ENCODE data around the gene TUBB6. TPM values are rescaled to one million over a fixed set of nuclear protein-coding genes. Genes with fewer than 3 reads are reported as not detected.
A peak's percentile ranks its signal among the peaks of the same experiment; 100 is the strongest.

TUBB6 gene
- total RNA-seq, 1 donor, result 312 TPM

DNA sequence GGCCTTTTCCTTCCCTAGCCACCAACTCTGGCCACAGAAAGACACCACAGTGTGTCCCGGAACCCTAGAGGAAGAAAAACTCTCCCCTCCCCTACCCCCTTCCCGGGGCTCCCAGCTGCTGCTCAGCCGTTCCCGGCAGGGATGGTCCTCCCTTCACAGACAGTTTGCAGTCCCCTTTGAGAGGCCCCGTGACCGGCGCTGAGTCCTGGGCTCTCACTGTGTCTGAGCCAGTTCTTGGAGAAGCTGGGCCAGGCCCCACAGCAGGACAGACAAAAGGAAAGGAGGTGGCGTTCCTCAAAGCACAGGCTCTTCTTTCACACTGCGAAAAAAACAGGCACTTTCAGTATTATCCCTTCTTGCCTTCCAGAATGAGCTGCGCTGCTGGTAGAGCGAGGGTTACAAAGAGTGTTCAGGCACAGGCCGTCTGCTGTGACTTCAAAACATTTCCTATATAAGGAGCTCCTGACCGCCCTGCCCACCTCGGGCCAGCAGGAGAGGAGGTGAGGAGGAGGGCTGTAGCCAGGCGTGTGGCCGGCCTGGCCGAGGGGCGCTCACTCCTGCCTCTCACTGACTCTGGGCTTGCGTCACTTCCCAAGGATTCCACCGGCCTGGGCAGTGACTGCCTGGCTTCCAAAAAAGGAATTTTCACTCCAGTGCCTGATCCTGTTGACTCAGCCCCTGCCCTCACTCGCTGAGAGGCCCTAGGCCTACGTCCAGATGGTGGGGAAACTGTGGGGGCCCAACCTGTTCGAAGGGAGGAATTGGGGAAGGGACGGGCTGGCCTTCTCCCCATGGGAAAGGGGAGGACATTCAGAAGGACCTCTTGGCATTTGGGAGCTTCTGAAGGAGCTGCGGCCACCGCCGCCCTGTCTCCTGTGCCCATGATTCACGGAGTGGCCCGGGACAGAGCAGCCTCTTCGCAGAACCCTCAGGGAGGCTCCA lies 29.0 kb upstream of the TUBB6 start:
- TF ChIP-seq, protein P1, sequence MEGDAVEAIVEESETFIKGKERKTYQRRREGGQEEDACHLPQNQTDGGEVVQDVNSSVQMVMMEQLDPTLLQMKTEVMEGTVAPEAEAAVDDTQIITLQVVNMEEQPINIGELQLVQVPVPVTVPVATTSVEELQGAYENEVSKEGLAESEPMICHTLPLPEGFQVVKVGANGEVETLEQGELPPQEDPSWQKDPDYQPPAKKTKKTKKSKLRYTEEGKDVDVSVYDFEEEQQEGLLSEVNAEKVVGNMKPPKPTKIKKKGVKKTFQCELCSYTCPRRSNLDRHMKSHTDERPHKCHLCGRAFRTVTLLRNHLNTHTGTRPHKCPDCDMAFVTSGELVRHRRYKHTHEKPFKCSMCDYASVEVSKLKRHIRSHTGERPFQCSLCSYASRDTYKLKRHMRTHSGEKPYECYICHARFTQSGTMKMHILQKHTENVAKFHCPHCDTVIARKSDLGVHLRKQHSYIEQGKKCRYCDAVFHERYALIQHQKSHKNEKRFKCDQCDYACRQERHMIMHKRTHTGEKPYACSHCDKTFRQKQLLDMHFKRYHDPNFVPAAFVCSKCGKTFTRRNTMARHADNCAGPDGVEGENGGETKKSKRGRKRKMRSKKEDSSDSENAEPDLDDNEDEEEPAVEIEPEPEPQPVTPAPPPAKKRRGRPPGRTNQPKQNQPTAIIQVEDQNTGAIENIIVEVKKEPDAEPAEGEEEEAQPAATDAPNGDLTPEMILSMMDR (IDR thresholded peaks at IDR 0.05; ENCODE audit: extremely low read depth, low read depth, low read length), result no peak
- peak; percentile 98 for DNase-seq (ENCODE audit: insufficient read length, low spot score, missing footprints)
- H3K4me1 ChIP-seq (ENCODE audit: insufficient read depth, low read length), result peaks cover 43% of the 10 kb centered on the region

DNA sequence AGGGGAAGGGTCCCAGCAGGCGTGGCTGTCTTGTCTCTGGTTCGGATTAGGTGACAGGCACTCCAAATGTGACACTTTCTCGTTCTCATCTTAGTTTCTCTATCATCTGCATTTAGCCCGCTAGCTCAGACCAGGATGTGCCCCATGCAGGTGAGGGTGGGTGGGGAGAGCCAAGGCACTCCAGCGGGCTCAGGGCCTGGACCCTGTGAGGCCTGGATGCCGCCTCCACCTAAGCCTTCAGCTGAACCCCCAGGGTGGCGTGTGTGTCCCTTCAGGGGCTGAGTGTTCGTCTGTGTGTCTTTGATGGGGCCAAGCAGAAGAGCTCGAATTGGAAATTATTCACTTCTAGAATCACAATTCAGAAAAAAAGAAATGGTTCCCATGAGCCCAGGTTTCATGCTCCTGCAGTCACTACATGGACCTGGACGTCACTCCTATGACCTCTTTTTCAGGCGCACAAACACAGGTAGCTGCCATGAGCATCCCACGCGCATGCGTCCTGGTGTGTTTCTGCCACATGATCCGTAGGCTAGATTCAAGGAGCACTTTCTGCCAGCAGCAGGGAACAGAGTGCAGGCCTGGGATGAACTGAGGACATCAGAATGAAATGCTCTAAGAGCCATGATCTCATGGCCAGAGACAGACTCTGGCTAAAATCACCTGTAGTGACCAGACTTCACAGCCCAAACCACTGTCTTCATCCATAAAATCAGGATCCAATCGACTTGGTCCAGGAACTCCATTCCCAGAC lies 28.1 kb upstream of the TUBB6 start:
- peak overlapping the region; percentile 89 for H2AFZ ChIP-seq (ENCODE audit: low read length)
- peaks cover 43% of the 10 kb centered on the region for H3K4me1 ChIP-seq (ENCODE audit: insufficient read depth, low read length)
- no peaks in the 10 kb centered on the region for H4K20me1 ChIP-seq (ENCODE audit: insufficient read depth, low read length)
- TF ChIP-seq, protein P1 (IDR thresholded peaks at IDR 0.05; ENCODE audit: extremely low read depth, low read depth, low read length), result no peak
- H3K9me3 ChIP-seq (ENCODE audit: low read depth, low read length), result no peaks in the 10 kb centered on the region
- H3K4me2 ChIP-seq (ENCODE audit: insufficient read depth, low read length), result peak overlapping the region; percentile 81
- no peaks in the 10 kb centered on the region for H3K36me3 ChIP-seq (ENCODE audit: insufficient read depth, low read length)
- no peaks in the 10 kb centered on the region for H3K27me3 ChIP-seq (ENCODE audit: insufficient read depth, low read length)
- H3K4me3 ChIP-seq (ENCODE audit: insufficient read depth, low read length), result peak overlapping the region; percentile 69
- no peak for DNase-seq (ENCODE audit: insufficient read length, low spot score, missing footprints)
- H3K79me2 ChIP-seq (ENCODE audit: insufficient read depth, low read length), result peaks cover 12% of the 10 kb centered on the region
- H3K27ac ChIP-seq (ENCODE audit: low read depth, low read length), result peak overlapping the region; percentile 95

More for the DNA sequence above, 29.0 kb upstream of the TUBB6 start:
- H3K27me3 ChIP-seq (ENCODE audit: insufficient read depth, low read length), result no peaks in the 10 kb centered on the region
- H2AFZ ChIP-seq (ENCODE audit: low read length), result peak overlapping the region; percentile 89
- no peaks in the 10 kb centered on the region for H3K36me3 ChIP-seq (ENCODE audit: insufficient read depth, low read length)
- peaks cover 12% of the 10 kb centered on the region for H3K79me2 ChIP-seq (ENCODE audit: insufficient read depth, low read length)
- H3K27ac ChIP-seq (ENCODE audit: low read depth, low read length), result peak overlapping the region; percentile 95
- peak overlapping the region; percentile 69 for H3K4me3 ChIP-seq (ENCODE audit: insufficient read depth, low read length)
- H4K20me1 ChIP-seq (ENCODE audit: insufficient read depth, low read length), result no peaks in the 10 kb centered on the region
- no peaks in the 10 kb centered on the region for H3K9me3 ChIP-seq (ENCODE audit: low read depth, low read length)
- H3K4me2 ChIP-seq (ENCODE audit: insufficient read depth, low read length), result peak overlapping the region; percentile 81

DNA sequence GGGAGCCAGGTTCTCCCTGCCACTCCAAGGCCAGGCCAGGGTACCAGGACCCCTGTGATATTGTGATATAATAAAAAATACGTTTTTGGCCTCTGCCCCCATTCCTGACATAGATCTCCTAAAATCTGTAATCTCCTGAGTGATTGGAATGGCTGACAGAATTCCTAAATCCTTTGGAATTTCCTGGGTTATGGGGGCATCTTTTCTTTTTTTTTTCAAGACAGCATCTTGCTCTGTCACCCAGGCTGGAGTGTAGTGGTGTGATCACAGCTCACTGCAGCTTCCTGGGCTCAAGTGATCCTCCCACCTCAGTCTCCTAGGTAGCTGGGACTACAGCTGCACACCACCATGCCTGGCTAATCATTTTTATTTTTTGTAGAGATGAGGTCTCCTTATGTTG lies 26.2 kb upstream of the TUBB6 start:
- Histone ChIP-seq H3K9me3 (ENCODE audit: low read depth, low read length) (no peaks in the 10 kb centered on the region), H3K4me2 (ENCODE audit: insufficient read depth, low read length) (peak overlapping the region; percentile 70), H2AFZ (ENCODE audit: low read length) (peak overlapping the region; percentile 81), H3K27ac (ENCODE audit: low read depth, low read length) (peak overlapping the region; percentile 92), H4K20me1 (ENCODE audit: insufficient read depth, low read length) (no peaks in the 10 kb centered on the region), H3K4me3 (ENCODE audit: insufficient read depth, low read length) (no peak overlapping the region), H3K27me3 (ENCODE audit: insufficient read depth, low read length) (no peaks in the 10 kb centered on the region), H3K4me1 (ENCODE audit: insufficient read depth, low read length) (peaks cover 43% of the 10 kb centered on the region), H3K79me2 (ENCODE audit: insufficient read depth, low read length) (peaks cover 12% of the 10 kb centered on the region), H3K36me3 (ENCODE audit: insufficient read depth, low read length) (no peaks in the 10 kb centered on the region)
- no peak for DNase-seq (ENCODE audit: insufficient read length, low spot score, missing footprints)
- TF ChIP-seq, protein P1 (IDR thresholded peaks at IDR 0.05; ENCODE audit: extremely low read depth, low read depth, low read length), result no peak

Measured in osteoblast (primary cell).